Calu3 (cell line): ENCODE results near the gene DCAF4. TPM values are rescaled to one million over a fixed set of nuclear protein-coding genes. Genes with fewer than 3 reads are reported as not detected.

ENCODE experiments used
- BruUV-seq: library from RNA; stranded (reverse); fragments of 400-500 nt; replicated peaks from 2 replicates; lab custom pipeline; 2021; lab: Mats Ljungman, UMichigan
- CTCF ChIA-PET: fragments of 300-600 bp; sonication (Branson Sonifier 250); formaldehyde crosslinking; loops from one replicate; lab custom pipeline; 2022; ENCODE audit warnings: antibody characterized with exemption; lab: Charles Lee
- DNase-seq: peaks from one replicate; pipeline ENCODE4 v3.0.0; 2022
- H3K27ac Mint-ChIP-seq: one replicate; pipeline ENCODE4 v1.8.0; 2022; ENCODE audit warnings: mixed read lengths; ENCODE audit not compliant: unreplicated experiment
- H3K27me3 Mint-ChIP-seq: one replicate; pipeline ENCODE4 v1.8.0; 2022; ENCODE audit warnings: mixed read lengths; ENCODE audit not compliant: unreplicated experiment
- H3K36me3 Mint-ChIP-seq: one replicate; pipeline ENCODE4 v1.8.0; 2022; ENCODE audit warnings: mild to moderate bottlenecking, moderate library complexity, mixed read lengths; ENCODE audit not compliant: insufficient read depth, unreplicated experiment
- H3K4me1 Mint-ChIP-seq: one replicate; pipeline ENCODE4 v1.8.0; 2022; ENCODE audit warnings: mild to moderate bottlenecking, low read depth, mixed read lengths; ENCODE audit not compliant: unreplicated experiment
- H3K4me3 Mint-ChIP-seq: one replicate; pipeline ENCODE4 v1.8.0; 2022; ENCODE audit warnings: mild to moderate bottlenecking, low read depth, moderate library complexity, mixed read lengths; ENCODE audit not compliant: unreplicated experiment
- H3K9me3 Mint-ChIP-seq: one replicate; pipeline ENCODE4 v1.8.0; 2022; ENCODE audit warnings: low read depth, mixed read lengths; ENCODE audit not compliant: unreplicated experiment
- intact Hi-C: fragments of 100-400 bp; cut with micrococcal nuclease; formaldehyde crosslinking; loops from one replicate; pipeline ENCODE4 v1.10.0; 2022; ENCODE audit not compliant: unreplicated experiment
- total RNA-seq: library from RNA; stranded (reverse); gene quantifications from 2 replicates; pipeline ENCODE4 v1.2.3, GENCODE V29; 2022
- TF ChIP-seq, protein P1 (sequence below): fragments of 200-600 bp; IDR thresholded peaks from one replicate; pipeline ENCODE4 v1.8.0; 2022; ENCODE audit warnings: antibody characterized with exemption; ENCODE audit not compliant: unreplicated experiment

DCAF4 gene
- total RNA-seq, 1 experiment from 2014 or later, result 20.8 TPM

DNA sequence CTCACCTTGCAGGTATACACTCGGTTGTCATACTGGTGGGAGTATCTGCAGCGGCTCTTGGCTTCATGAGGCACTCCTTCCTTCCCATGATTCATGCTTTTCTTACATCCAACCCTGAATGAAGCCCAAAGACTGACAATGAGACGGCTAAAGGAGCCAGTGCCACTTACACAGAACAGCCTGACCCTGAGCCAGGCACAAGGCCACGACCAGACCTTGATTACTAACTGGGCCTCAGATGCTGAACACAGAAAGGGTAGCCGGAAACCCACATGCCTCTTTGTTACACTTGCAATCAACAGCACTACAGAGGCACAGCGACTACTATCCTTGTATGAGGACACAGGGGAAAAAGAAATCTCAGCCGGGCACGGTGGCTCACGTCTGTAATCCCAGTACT, 52.6 kb downstream of the DCAF4 start:
- Mint-ChIP-seq H3K36me3 (no peaks in the 10 kb centered on the region), H3K27ac (no peak overlapping the region)
- CTCF ChIA-PET, result no interaction called here

DNA sequence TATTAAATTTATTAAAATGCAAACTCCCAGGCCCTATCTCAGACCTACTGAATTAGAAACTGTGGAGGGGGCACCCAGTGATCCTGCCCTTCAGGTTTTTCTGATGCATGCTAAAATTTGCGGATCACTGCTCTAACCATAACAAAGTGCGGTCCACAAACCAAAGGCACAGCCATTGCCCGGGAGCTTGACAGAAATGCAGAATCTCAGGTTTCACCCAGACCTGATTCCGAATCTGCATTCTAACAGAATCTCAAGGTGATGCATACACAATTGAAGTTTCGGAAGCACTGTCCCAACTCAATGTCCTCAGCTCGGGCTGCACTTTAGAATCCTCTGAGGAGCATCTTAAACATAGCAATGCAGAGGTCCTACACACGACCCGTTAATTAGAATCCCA, 54.6 kb downstream of the DCAF4 start:
- DNase-seq, result no peak
- Mint-ChIP-seq H3K27ac (no peak overlapping the region), H3K4me3 (no peak overlapping the region), H3K4me1 (no peaks in the 10 kb centered on the region), H3K36me3 (no peaks in the 10 kb centered on the region), H3K27me3 (no peaks in the 10 kb centered on the region), H3K9me3 (no peaks in the 10 kb centered on the region)
- TF ChIP-seq, protein P1, sequence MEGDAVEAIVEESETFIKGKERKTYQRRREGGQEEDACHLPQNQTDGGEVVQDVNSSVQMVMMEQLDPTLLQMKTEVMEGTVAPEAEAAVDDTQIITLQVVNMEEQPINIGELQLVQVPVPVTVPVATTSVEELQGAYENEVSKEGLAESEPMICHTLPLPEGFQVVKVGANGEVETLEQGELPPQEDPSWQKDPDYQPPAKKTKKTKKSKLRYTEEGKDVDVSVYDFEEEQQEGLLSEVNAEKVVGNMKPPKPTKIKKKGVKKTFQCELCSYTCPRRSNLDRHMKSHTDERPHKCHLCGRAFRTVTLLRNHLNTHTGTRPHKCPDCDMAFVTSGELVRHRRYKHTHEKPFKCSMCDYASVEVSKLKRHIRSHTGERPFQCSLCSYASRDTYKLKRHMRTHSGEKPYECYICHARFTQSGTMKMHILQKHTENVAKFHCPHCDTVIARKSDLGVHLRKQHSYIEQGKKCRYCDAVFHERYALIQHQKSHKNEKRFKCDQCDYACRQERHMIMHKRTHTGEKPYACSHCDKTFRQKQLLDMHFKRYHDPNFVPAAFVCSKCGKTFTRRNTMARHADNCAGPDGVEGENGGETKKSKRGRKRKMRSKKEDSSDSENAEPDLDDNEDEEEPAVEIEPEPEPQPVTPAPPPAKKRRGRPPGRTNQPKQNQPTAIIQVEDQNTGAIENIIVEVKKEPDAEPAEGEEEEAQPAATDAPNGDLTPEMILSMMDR, result no peak
- BruUV-seq, result no TSS peak
- CTCF ChIA-PET, result interaction anchor here (0.7 kb wide), 1 partner anchor 23 kb away, joined by 4 read pairs; no protein-coding TSS in a partner anchor
- intact Hi-C loops, result no loop called here

More for the DNA sequence above, 52.6 kb downstream of the DCAF4 start:
- H3K4me3 Mint-ChIP-seq, result no peak overlapping the region
- no peaks in the 10 kb centered on the region for H3K27me3 Mint-ChIP-seq
- no peaks in the 10 kb centered on the region for H3K9me3 Mint-ChIP-seq
- H3K4me1 Mint-ChIP-seq, result no peaks in the 10 kb centered on the region
- no TSS peak for BruUV-seq
- intact Hi-C loops, result no loop called here
- TF ChIP-seq, protein P1, result no peak
- no peak for DNase-seq

DNA sequence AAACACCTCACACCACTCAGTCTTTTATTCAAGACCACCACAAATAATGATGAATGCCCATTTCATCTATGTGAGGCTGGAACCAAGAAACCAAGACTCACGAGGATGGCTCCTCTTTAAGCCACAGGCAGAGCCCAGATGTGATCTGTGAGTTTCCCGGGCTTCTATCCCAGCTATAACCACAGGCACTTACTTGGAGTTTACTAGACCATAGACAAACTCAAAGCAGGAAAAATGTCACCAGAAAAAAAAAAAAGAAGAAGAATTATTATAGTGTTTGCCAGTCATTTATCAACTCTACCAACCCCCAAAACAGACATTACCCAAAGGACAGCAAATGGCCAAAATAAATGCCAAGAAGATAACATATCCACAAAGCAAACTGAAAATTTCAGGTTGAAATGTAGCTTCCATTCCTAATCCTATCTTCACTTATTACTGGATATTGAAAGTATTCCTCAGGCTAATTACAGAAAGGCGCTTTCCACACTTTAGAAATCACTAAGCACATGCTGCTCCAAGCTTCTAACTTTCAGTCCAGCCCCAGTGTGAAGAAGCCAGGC, 56.0 kb downstream of the DCAF4 start:
- TF ChIP-seq, protein P1, result no peak
- Mint-ChIP-seq H3K9me3 (no peaks in the 10 kb centered on the region), H3K27me3 (no peaks in the 10 kb centered on the region), H3K4me3 (no peak overlapping the region), H3K27ac (no peak overlapping the region), H3K36me3 (no peaks in the 10 kb centered on the region), H3K4me1 (no peaks in the 10 kb centered on the region)
- intact Hi-C loops, result no loop called here
- CTCF ChIA-PET, result interaction anchor here (0.7 kb wide), 1 partner anchor 86 kb away, joined by 3 read pairs; no protein-coding TSS in a partner anchor
- DNase-seq, result no peak
- BruUV-seq, result no TSS peak

DNA sequence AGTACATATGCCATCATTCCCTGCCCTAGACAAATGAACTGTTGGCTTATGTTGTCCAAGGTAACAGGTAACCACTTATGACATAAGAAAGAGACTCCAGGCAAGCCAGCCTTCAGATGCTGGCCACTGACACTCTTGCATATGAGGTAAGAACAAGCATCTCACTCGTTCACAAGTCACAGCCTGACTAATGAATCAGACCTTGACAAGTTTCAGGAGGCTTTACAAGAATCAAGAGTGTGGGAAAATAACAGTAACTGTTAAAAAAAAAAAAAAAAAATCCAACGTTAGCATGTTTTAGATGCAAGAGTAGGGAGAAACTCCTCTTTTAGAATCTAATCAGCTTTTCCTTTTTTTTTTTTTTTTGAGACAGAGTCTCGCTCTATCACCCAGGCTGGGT, 60.0 kb downstream of the DCAF4 start:
- DNase-seq, result no peak
- no peaks in the 10 kb centered on the region for H3K4me1 Mint-ChIP-seq
- no TSS peak for BruUV-seq
- no peaks in the 10 kb centered on the region for H3K36me3 Mint-ChIP-seq
- no peaks in the 10 kb centered on the region for H3K27me3 Mint-ChIP-seq
- TF ChIP-seq, protein P1, result no peak
- CTCF ChIA-PET, result interaction anchor here (0.6 kb wide), 1 partner anchor 611 kb away, joined by 5 read pairs; no protein-coding TSS in a partner anchor
- no peak overlapping the region for H3K4me3 Mint-ChIP-seq
- intact Hi-C loops, result no loop called here
- H3K9me3 Mint-ChIP-seq, result no peaks in the 10 kb centered on the region
- H3K27ac Mint-ChIP-seq, result no peak overlapping the region
